HL-60/S4 treated with retinoic acid at 250 ng/mL for 4 days and 3 days (cell line): ENCODE data around the gene LZTR1.
"Not testable (repeated sequence)": the region's sequence is repeated elsewhere in the genome, so short reads cannot be mapped to it uniquely, and the experiment has no call there.

Source experiments
- in situ Hi-C: fragments of 300-500 bp; cut with MboI; formaldehyde crosslinking; loops from 2 replicates; pipeline ENCODE4 v1.7.0; 2022; ENCODE audit warnings: low sequenced_read_pairs

LZTR1 gene

GRCh38 chr22:20965104-20965887 is 16.8 kb upstream of the LZTR1 start:
- in situ Hi-C loops, result no loop called here

GRCh38 chr22:20965888-20966855 is 15.9 kb upstream of the LZTR1 start:
- in situ Hi-C loops, result no loop called here

GRCh38 chr22:20966883-20967696 is 15.0 kb upstream of the LZTR1 start, which contains the start of gene AIFM3:
TSS of gene AIFM3 (plus strand) at chr22:20967255. CDS start at chr22:20967945, 690 bp downstream.
- in situ Hi-C loops, result no loop called here

GRCh38 chr22:20967697-20968211 is 14.3 kb upstream of the LZTR1 start:
- in situ Hi-C loops, result no loop called here

GRCh38 chr22:20968281-20968977 is 13.7 kb upstream of the LZTR1 start:
- in situ Hi-C loops, result no loop called here

- in situ Hi-C loops, result no loop called here
Observed at GRCh38 chr22:20970939-20971657, 11.0 kb upstream of the LZTR1 start.

GRCh38 chr22:20972014-20972694 is 9.9 kb upstream of the LZTR1 start:
- in situ Hi-C loops, result not testable (repeated sequence)

- in situ Hi-C loops, result no loop called here
Observed at GRCh38 chr22:20972933-20973577, 9.0 kb upstream of the LZTR1 start.

GRCh38 chr22:20973634-20974286 is 8.3 kb upstream of the LZTR1 start:
- in situ Hi-C loops, result no loop called here

GRCh38 chr22:20974336-20974955 is 7.7 kb upstream of the LZTR1 start:
- in situ Hi-C loops, result no loop called here

- in situ Hi-C loops, result loop anchor here (25.0 kb wide), 1 partner anchor 662 kb away; the partner anchor contains the start of genes CCDC116, SDF2L1 and YDJC
Observed at GRCh38 chr22:20975541-20976290, 6.4 kb upstream of the LZTR1 start.

- in situ Hi-C loops, result loop anchor here (25.0 kb wide), 1 partner anchor 661 kb away; the partner anchor contains the start of genes CCDC116, SDF2L1 and YDJC
Observed at GRCh38 chr22:20976291-20976877, 5.7 kb upstream of the LZTR1 start.

GRCh38 chr22:20977019-20977418 is 5.1 kb upstream of the LZTR1 start:
- in situ Hi-C loops, result loop anchor here (25.0 kb wide), 1 partner anchor 660 kb away; the partner anchor contains the start of genes CCDC116, SDF2L1 and YDJC

- in situ Hi-C loops, result loop anchor here (25.0 kb wide), 1 partner anchor 660 kb away; the partner anchor contains the start of genes CCDC116, SDF2L1 and YDJC
Observed at GRCh38 chr22:20977516-20978170, 4.5 kb upstream of the LZTR1 start.

GRCh38 chr22:20978419-20978818 is 3.7 kb upstream of the LZTR1 start:
- in situ Hi-C loops, result loop anchor here (25.0 kb wide), 1 partner anchor 659 kb away; the partner anchor contains the start of genes CCDC116, SDF2L1 and YDJC
